ENCODE results near the gene INPP5D.

INPP5D gene

DNA sequence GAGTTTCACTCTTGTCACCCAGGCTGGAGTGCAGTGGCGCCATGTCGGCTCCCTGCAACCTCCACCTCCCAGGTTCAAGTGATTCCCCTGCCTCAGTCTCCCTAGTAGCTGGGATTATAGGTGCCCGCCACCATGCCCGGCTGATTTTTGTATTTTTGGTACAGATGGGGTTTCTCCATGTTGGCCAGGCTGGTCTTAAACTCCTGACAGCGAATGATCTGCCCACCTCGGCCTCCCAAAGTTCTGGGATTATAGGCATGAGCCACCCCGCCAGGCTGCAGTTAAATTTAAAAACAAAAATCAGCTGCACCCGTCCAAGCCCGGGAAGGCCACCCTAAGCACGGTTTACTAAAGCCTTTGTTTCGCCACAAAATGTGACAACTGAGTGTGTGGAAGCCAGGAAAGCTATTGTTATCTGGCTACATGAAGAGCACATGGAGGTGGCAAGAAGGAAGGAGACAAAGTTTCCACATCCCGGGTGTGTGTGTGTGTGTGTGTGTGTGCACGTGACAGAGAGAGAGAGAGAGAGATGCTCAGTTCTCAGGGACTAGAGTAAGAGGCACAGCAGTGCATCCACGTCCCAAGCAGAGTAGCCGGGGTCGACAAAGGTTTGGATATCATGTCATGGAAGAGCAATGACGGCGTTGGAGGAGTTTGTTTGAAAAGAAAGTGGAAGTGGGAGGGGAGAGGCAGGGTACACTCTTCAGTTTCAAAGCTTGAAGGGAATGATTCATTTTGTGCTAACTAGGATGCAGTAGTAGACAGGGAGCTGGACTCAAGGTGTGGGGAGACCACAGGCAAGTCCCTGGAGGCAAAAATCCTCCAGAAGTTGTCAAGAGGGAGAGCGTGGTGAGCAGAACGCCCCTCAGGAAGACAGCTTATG lies 20.1 kb downstream of the INPP5D start:
- DNase-seq: no peak

DNA sequence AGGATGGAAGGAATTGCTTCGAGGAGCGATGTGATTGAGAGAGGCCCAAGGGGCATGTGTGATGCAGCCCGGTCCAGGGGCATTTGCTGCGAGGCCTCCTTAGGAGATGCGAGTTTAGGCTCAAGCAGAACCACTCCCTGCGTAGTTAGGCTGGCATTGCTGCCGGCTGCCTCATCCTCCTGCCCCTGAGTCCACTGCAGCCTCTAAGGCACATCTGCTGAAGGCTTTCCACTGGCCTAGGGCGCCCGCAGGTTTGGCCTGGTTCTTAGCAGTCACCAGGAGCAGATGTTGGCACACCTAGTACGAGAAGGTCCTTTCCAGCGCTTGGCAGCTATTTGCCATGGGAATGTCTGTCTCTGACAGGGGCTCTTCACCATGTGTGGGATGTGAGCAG lies 20.7 kb downstream of the INPP5D start:
- no peak for DNase-seq

DNA sequence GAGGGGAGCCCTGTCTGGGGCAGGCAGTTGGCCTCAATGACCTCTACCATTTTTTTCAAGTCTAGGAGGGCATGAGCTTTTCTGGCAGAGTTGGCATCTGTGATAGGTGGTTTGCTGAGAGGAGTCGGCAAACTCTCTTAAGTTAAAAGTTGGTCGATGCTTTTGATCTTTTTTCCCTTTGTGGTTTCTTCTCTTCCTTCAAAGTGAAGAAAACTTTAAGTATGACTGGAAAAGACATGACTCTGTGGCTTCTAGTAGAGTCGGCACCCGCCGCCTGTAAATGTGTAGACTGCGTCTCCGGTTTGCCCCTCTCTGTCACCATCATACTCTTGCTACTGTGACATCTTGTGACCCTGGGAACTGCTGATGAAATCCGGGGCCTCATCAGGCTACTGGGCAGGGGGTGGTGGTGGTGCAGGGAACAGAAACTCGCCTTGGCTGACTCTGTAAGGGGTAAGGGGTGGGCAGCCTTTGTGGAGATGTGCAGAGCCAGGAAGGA lies 21.1 kb downstream of the INPP5D start:
- DNase-seq: no peak

DNA sequence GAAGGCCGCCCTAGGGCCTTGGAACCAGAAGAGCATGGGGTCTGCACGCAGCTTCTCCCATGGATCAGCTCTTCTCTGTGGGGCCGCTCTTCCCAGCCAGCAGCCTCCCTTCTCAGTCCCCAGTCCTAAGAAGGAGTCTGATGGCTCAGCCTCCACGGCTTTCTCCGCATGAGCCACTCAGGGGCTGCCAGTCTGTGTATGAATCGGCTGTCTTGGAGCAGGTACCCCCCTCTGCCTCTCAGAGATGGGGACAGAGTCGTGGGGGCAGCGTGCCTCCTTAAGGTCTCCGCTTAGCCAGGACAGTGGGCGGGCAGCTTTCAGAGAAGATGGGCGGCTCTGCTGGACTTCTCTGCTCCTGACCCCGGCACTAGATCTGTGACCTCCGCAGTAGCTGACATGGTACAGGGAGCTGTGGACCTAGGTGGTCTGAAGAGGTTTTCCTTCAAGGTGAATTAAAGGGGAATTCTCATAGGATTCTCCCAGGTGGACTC lies 21.6 kb downstream of the INPP5D start:
- DNase-seq: no peak

DNA sequence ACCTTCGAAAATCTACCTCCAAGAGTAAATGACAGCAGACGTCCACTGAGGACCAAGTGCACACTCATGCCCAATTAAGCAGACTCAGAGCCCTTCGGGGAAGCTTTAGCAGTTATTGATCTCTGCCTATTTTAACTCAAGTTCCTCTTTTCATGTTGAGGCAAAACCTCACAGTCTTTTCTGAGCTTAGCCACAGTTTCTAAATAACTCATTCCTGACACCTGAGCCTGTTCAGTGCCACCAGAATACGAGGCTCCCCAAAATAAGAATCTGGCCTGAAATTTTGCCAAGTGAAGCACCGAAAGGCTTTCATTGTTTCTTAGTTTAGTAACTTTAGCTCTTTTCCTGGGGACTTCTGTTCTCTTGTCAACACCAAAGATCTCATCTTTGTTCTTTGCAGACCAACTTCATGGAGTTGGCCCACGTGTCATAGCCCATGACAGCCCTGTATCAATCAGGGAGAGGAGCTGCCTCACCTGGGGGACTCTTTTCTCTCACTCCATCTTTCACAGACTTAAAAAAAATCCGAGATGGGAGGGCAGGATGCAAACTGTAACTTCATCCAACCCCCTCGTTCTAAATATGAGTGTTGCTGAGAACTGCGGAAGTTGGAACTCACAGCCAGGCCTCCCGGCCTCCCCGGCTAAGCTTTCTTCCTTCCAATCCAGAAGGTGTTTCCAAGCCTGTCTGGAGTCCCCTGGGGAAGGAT lies 22.2 kb downstream of the INPP5D start:
- DNase-seq: no peak

DNA sequence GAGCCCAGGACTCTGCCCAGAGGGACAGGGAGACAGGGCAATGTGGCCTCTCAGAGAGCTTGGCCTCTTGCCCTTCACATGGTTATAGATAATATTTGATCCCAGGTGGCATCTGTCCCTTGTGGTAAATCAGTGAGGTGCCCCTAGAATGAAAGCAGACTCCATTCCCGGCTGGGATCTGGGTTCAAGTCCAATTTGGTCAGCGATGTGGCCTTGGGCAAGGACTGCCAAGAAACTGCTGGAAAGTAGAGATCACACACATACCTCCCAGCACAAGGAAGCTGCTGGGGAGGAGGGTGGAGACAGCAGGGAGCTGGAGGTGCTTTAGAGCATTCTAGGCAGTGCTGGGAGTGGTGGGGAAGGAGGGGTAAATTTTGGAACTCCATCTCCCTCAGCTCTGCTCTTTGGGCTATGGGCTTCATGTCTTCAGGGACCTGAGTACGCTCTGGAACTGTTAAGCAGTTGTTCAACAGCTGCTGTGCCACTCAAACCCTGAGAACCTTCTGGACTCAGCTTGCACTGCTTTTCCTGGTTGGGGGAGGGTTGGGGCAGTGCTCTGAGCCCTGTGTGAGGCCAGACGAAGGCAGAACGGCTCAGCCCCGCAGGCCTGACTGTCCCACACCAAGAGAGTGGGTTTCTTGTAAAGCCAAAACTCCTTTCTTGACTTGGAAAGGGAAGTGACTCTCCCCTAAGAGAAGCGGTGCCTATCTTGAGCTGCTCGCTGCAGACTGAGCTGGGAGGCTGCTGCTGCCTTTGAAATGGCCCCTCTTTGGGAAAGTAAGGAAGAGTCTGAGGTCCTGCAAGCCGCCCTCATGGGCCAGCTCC lies 23.0 kb downstream of the INPP5D start:
- DNase-seq: no peak

DNA sequence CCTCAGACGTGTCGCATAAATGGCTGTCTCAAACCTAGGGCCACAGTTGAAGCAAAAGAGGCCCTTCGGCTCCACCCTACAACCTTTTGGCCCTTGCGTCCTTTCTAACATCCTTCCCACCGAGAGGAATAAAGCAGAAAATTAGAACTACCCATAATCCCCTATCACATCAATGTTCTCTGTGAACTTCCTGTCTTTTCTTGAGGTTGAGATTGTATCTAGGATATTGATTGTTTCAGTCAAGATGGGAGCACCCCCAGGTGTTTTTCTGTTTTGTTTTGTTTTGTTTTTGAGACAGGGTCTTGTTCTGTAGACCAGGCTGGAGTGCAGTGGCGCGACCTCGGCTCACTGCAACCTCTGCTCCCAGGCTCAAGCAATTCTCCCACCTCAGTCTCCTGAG lies 23.6 kb downstream of the INPP5D start:
- DNase-seq: no peak

DNA sequence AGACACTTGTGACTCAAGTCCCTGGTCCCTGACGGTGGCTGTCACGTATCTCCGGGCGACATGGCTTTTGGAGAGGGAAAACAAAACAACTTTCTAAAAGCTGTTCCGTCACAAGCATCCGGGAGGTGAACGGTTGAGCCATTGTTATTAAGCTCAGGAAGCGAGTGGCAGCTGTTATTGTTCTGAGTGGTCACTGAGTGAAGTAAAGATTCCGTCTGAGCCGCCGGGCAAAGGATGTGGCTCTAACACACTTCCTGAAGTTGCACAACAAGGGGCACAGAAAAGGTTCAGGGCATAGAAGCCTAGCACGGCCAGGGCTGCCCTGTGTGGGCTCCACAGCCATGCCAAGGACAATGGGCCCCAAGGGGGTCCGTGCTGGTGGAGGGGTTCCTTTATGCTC lies 24.3 kb downstream of the INPP5D start:
- DNase-seq: no peak

DNA sequence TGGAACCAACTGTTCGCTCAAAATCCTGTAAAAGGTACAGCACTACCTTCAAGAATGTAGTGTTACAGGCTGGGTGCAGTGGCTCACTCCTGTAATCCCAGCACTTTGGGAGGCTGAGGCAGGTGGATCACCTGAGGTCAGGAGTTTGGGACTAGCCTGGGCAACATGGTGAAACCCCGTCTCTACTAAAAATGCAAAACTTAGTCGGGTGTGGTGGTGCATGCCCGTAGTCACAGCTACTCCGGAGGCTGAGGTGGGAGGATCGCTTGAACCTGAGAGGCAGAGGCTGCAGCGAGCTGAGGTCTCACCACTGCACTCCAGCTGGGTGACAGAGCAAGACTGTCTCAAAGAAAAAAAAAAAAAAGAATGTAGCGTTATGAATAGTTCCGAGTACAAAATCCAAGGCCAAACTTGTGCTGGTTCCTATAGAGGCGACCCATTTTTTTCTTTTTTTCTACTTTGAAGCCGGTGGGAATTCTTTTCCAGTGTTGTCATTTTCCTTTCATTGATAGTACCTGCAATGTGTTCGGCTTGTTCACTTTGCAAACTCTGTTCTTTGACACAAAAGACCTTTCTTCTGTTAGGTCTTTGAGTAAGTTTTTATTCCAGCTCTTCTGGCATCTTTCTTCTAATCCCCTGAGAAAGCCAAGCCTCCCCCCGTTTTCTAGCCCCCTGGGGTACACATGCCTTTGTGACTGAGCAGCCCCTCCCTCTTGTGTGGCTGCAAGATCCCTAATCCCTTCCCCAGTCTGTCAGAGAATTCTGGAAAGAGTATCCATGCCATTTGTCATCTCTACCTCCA lies 25.1 kb downstream of the INPP5D start:
- DNase-seq: no peak

DNA sequence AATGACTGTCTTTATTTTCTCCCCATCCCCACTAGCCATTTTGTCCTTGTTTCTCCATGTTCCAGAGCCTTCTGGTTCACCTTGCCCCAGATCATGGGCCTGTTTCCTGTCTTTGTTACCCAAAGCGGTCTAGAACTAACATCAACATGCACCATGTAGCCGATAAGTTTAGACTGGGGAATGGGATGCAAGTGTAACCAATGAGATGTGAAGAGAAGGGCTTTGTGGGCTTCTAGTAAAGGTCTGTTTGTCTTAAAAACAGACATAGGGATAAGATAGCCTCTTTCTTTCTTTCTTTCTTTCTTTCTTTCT lies 25.7 kb downstream of the INPP5D start:
- no peak for DNase-seq

DNA sequence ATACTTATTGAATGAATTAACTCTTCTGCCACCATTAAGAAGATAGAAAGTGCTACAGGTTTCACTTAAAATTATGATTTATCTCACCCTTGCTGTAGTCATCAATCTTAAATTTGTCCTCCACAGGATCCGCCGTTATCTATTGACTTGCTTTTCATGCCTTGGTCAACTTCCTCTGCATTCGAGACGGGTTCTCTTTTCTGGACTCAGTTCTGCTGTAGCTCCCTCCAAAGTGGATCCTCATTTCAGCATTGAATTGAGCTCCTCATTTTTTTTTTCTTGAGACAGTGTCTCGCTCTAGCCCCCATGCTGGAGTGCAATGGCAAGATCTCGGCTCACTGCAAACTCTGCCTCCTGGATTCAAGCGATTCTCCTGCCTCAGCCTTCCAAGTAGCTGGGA lies 27.6 kb downstream of the INPP5D start:
- no peak for DNase-seq

DNA sequence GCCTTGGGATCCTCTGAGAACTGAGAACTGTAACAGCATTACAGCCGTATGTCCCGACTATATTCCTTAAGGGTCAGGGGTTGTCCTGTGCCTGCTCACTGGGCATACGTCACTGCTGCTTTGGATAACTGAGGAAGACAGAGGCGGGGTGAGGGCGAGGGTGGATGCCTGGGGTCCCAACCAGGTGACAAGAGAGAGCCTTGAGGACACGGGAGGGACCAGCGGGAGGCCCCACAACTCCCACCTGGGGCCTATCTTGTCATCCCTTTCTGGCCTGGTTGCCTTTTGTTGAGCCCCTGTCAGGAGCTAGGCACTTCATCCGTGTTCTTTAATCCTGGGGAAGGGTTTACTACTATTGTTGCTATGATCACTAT lies 28.8 kb downstream of the INPP5D start:
- no peak for DNase-seq

DNA sequence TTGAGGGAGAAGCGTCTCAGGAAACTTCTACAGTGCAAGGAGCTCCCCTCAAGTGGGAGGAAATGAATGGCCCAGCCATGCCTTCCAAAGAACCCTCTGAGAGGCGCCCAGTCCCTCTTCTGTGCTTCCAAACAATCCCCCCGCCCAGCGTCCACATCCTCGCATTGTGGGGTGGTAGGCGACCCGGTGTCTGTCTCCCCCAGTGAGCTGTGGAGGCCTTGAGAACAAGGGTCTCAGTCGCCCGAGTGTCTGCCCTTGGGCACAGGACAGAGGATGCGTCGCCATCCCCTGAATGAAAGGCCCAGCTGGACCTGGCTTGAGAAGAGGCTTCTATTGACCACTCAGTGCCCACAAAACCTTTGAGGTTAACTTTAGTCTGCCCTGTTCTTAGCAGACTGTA lies 29.7 kb downstream of the INPP5D start:
- DNase-seq: no peak

DNA sequence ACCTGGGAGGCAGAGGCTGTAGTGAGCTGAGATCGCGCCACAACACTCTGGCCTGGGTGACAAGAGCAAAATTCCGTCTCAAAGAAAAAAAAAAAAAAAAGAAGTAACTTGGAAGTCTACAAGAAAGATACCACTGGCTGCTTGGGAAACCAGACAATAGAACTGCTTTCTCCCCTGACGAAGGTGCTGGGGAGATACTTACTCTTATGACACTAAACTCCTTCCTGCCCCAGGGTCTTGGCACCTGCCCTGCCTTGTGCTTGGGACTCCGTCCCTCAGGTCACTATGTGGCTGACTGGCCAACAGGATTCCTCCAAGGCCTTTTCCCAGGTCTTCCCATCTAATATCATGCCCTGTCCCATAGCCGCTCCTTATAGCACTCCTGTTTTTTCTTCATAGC lies 30.7 kb downstream of the INPP5D start:
- DNase-seq: no peak

DNA sequence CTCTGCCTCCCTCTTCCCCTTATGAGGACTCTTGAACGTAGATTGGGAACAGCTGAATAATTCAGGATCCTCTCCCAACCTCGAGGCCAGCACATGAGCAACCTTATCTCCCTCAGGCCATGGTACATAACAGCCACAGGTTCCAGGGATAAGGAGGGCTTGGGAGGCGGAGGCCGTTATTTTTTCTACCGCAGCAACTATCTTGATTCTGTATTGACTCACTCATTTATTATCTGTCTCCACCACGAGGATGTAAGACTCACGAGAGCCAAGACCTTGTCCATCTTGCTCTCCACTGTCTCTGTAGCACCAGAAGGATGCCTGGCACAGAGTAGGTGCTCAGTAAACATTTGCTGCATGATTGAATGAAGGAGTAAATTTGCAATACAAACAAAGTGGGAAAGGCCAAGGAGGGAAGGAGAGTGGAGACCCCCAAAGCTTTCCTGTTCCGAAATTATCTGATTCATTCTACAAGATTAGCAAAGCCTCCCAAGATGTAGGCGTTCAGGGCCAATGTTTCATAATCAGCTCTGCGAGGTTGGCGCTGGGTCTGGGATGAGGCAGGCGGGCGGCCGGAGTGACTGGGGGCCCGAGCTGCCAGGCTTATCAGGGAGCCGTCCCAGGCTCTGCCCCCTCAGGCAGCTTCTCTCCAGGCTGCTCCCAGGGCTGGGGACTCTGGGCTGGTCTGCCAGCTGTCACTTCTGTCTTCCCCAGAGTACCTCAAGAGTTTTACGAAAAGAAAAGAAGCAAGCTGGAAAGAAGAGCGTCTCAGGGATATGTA lies 31.6 kb downstream of the INPP5D start:
- no peak for DNase-seq

DNA sequence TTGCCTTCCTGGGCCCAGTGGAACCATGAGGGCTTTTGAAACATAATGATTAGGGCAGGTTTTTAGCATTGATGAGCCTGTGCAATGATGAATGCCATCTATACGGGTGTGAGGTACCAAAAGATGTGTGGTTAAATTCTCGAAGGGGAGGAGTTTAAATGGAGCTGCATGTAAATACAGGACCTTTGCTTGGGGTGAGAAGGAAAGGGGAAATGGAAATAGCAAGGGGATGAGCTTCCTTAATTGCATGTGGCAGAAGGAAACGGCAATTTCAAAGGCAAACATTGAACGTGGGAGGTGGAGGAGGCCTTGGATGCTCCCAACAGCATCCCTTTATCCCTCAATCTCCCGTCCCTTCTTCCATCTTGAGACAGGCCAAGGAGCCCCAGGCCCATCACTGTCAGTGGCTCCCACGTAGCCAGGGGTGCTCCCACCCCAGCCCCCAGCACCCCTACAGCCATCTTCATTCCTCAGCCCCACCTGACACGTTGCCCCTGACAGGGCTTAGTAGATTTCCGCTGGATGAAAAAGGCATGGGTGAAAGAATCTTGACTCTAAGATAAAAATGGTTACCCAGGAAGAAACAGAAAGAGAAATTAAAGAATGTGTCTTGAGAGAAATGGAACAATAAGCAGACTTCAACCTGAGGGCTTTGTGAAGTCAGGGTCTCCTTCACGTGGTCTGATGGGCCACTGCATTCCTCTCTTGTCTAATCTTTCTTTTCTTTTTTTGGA lies 32.5 kb downstream of the INPP5D start:
- no peak for DNase-seq

DNA sequence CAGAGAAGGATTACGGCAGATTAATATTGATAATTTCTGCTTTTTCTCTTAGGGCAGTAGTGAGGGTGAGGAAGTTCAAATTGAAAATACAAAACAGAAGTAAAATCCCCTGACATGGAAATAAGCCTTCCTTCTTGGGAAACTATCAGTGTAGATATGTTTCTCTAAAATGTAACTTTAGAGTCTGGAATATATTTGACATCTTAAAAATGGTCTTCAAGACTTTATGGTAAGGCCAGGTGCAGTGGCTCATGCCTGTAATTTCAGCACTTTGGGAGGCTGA lies 33.0 kb downstream of the INPP5D start:
- no peak for DNase-seq

DNA sequence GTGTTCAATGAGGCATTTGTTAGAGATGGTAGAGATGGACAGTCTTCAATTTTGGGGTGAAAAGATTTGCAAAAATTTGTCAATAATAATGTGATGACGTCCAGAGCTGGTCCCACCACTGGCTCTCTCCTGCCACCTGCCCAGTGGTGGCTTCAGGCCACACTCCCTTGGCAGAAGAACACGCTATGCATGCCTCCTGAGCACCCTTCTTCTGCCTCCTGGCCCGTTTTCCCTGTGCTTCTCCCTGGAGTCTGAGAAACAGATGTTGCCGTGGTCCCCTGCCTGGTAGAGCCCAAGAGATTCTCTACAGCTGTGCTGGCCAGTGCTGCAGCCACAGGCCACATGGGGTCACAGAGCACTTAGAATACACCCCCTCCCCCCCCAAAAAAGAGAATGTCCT lies 33.6 kb downstream of the INPP5D start:
- DNase-seq: no peak

DNA sequence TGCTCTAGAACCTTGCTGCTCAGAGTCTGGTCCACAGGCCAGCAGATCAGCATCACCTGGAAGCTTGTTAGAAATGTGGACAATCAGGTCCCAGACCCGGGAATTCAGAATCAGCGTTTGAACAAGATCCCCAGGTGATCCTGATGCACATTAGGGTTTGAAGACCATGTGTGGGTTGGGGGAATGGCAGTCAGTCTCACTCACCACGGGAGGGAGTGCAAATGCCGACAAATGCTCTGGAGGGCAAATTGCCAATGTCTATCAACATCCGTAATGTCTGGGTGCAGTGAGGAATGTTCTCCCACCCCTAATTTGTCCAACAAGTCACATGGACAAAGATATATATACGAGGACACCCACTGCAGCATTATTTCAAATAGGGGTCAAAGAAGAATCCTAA lies 34.5 kb downstream of the INPP5D start:
- DNase-seq: no peak

DNA sequence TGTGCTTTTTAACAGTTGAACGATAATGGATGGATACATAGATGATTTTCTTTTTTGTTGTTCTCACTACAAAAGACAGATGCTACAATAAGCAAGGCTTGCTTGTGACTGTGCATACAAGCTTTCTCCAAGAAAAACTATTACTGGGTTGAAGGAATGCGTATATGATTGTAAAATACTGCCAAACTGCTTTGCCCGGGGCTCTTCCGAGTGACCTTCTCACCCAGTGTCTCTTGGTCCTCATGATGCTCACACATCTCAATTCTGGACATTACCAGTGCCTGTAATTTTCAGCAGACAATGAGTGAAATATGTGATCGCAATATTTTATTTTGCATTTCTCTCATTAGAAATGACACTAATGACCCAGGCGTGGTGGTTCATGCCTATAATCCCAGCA lies 35.9 kb downstream of the INPP5D start:
- no peak for DNase-seq

DNA sequence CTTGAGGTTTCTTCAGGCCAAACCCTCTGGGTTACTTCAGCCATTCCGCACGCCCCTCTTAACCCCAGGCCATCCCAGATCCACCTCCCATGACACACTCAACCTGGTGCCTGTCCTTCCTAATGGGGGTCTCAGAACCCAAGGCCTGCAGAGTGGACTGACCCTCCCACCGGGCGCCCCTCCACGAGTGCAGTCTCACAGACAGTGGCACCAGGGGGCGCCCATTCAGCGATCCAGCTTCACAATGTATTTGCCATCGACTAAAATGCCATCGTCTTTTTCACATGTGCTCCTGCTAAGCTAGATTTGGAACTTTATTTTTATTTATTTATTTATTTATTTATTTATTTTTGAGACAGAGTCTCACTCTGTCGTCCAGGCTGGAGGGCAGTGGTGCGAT lies 38.5 kb downstream of the INPP5D start:
- DNase-seq: no peak

All from NCI-H1105 (cell line).